GM04503 (cell line): Measurements from ENCODE around the gene WSCD2.

Source experiments
- DNase-seq: peaks from one replicate; pipeline ENCODE4 v3.0.0-alpha.2; 2012; ENCODE audit warnings: low read depth

The WSCD2 gene

GRCh38 chr12:108128221-108129016, 669 bp upstream of the WSCD2 start:
- no peak for DNase-seq

GRCh38 chr12:108131035-108131434, 1.9 kb downstream of the WSCD2 start:
- no peak for DNase-seq

GRCh38 chr12:108131657-108132126, 2.6 kb downstream of the WSCD2 start:
- no peak for DNase-seq

- no peak for DNase-seq
Measured at GRCh38 chr12:108133482-108133881, 4.4 kb downstream of the WSCD2 start.

GRCh38 chr12:108134744-108135143, 5.7 kb downstream of the WSCD2 start:
- DNase-seq: no peak

- no peak for DNase-seq
Measured at GRCh38 chr12:108135627-108136026, 6.5 kb downstream of the WSCD2 start.

- no peak for DNase-seq
Measured at GRCh38 chr12:108136697-108137096, 7.6 kb downstream of the WSCD2 start.

- no peak for DNase-seq
Measured at GRCh38 chr12:108139454-108139853, 10.4 kb downstream of the WSCD2 start.

GRCh38 chr12:108140501-108140900, 11.4 kb downstream of the WSCD2 start:
- no peak for DNase-seq

GRCh38 chr12:108141600-108142130, 12.6 kb downstream of the WSCD2 start:
- DNase-seq: no peak

GRCh38 chr12:108143144-108143543, 14.1 kb downstream of the WSCD2 start:
- DNase-seq: no peak

- DNase-seq: no peak
Measured at GRCh38 chr12:108144080-108144479, 15.0 kb downstream of the WSCD2 start.

GRCh38 chr12:108145011-108145410, 15.9 kb downstream of the WSCD2 start:
- no peak for DNase-seq

- no peak for DNase-seq
Measured at GRCh38 chr12:108146035-108146893, 17.2 kb downstream of the WSCD2 start.

GRCh38 chr12:108147279-108147678, 18.2 kb downstream of the WSCD2 start:
- no peak for DNase-seq

- no peak for DNase-seq
Measured at GRCh38 chr12:108148521-108149074, 19.5 kb downstream of the WSCD2 start.

- DNase-seq: no peak
Measured at GRCh38 chr12:108150436-108150835, 21.3 kb downstream of the WSCD2 start.

- DNase-seq: no peak
Measured at GRCh38 chr12:108151533-108152169, 22.6 kb downstream of the WSCD2 start.

- DNase-seq: no peak
Measured at GRCh38 chr12:108152170-108152538, 23.1 kb downstream of the WSCD2 start.

GRCh38 chr12:108156717-108157116, 27.6 kb downstream of the WSCD2 start:
- DNase-seq: no peak

GRCh38 chr12:108157870-108158459, 28.9 kb downstream of the WSCD2 start:
- DNase-seq: no peak

GRCh38 chr12:108162207-108162606, 33.1 kb downstream of the WSCD2 start:
- DNase-seq: no peak
